HepG2 (cell line): Measurements from ENCODE around the gene PCDHB11.
"Not testable (repeated sequence)": the region's sequence is repeated elsewhere in the genome, so short reads cannot be mapped to it uniquely, and the experiment has no call there.

Source experiments
- ATM ChIP-seq: fragments of 450-650 bp; IDR thresholded peaks from 2 replicates; pipeline ENCODE4 v1.7.1; 2017; ENCODE audit warnings: mild to moderate bottlenecking, borderline replicate concordance
- BHLHE40 ChIP-seq: IDR thresholded peaks from 2 replicates; pipeline ENCODE4 v1.6.1; 2011; ENCODE audit warnings: low read length, improper control_type of control experiment
- FOXA1 ChIP-seq, 2 experiments: fragments of 450-650 bp in 1 of 2; sonication (generic) in 1 of 2; formaldehyde crosslinking in 1 of 2; IDR thresholded peaks; 2 replicates each; pipeline versions ENCODE4 v1.4.0 to v1.6.1; 2016 to 2020; ENCODE audit warnings: missing genetic modification reagents in 1 of 2
- FOXM1 ChIP-seq: sonication (generic); formaldehyde crosslinking; IDR thresholded peaks from 2 replicates; pipeline ENCODE4 v1.5.0; 2020; ENCODE audit warnings: missing genetic modification reagents
- MAZ ChIP-seq, 2 experiments: sonication (generic) in 1 of 2; formaldehyde crosslinking in 1 of 2; IDR thresholded peaks; 2 replicates each; pipeline versions ENCODE4 v1.5.0 to v1.6.1; 2012 to 2020; ENCODE audit warnings: low read depth in 2 of 2, mild to moderate bottlenecking in 2 of 2, borderline replicate concordance in 1 of 2, improper control_type of control experiment in 1 of 2, low read length in 1 of 2, missing genetic modification reagents in 1 of 2, moderate library complexity in 1 of 2
- ONECUT2 ChIP-seq: sonication (generic); formaldehyde crosslinking; IDR thresholded peaks from 2 replicates; pipeline ENCODE4 v1.4.0; 2020; ENCODE audit warnings: missing genetic modification reagents
- PHF21A ChIP-seq: sonication (generic); formaldehyde crosslinking; IDR thresholded peaks from 2 replicates; pipeline ENCODE4 v1.5.0; 2020; ENCODE audit warnings: mild to moderate bottlenecking, missing genetic modification reagents
- TGIF2 ChIP-seq: IDR thresholded peaks from 2 replicates; pipeline ENCODE4 v1.6.1; 2016; ENCODE audit warnings: control low read depth, missing compliant biosample characterization
- TSC22D2 ChIP-seq: sonication (generic); formaldehyde crosslinking; IDR thresholded peaks from 2 replicates; pipeline ENCODE4 v1.5.1; 2020; ENCODE audit warnings: missing genetic modification reagents, mild to moderate bottlenecking, borderline replicate concordance
- ZNF383 ChIP-seq: sonication (generic); formaldehyde crosslinking; IDR thresholded peaks from 2 replicates; pipeline ENCODE4 v1.4.0; 2020; ENCODE audit warnings: missing genetic modification reagents, mild to moderate bottlenecking, borderline replicate concordance
- TF ChIP-seq, protein P1 (sequence below), 2 experiments: sonication (generic) in 1 of 2; formaldehyde crosslinking in 1 of 2; IDR thresholded peaks; 2 replicates each; pipeline versions ENCODE4 v1.4.0 to v1.6.1; 2018 to 2020; ENCODE audit warnings: missing genetic modification reagents in 2 of 2, borderline replicate concordance in 1 of 2, low read depth in 1 of 2, mild to moderate bottlenecking in 1 of 2, missing biosample characterization in 1 of 2
- TF ChIP-seq, protein P2 (sequence below): sonication (generic); formaldehyde crosslinking; IDR thresholded peaks from 2 replicates; pipeline ENCODE4 v1.5.0; 2020; ENCODE audit warnings: mild to moderate bottlenecking, missing genetic modification reagents, moderate library complexity
- TF ChIP-seq, protein P3 (sequence below): sonication (generic); formaldehyde crosslinking; IDR thresholded peaks from 2 replicates; pipeline ENCODE4 v1.4.0; 2020; ENCODE audit warnings: missing genetic modification reagents; ENCODE audit errors: not compliant biosample characterization
- TF ChIP-seq, protein P4 (sequence below): sonication (generic); formaldehyde crosslinking; IDR thresholded peaks from 2 replicates; pipeline ENCODE4 v1.8.1; 2023; ENCODE audit warnings: missing genetic modification reagents, inconsistent platforms, borderline replicate concordance

DNA sequence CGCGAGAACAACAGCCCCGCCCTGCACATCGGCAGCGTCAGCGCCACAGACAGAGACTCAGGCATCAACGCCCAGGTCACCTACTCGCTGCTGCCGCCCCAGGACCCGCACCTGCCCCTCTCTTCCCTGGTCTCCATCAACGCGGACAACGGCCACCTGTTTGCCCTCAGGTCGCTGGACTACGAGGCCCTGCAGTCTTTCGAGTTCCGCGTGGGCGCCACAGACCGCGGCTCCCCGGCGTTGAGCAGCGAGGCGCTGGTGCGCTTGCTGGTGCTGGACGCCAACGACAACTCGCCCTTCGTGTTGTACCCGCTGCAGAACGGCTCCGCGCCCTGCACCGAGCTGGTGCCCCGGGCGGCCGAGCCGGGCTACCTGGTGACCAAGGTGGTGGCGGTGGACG, 47.8 kb upstream of the PCDHB11 start:
- not testable (repeated sequence) for TF ChIP-seq TSC22D2 (CRISPR knock-in tag); MAZ (IDR thresholded peaks at IDR 0.05; ENCODE audit: borderline replicate concordance, low read depth, low read length); MAZ (CRISPR knock-in tag; IDR thresholded peaks at IDR 0.05; ENCODE audit: low read depth); FOXA1 (IDR thresholded peaks at IDR 0.05); FOXA1 (CRISPR knock-in tag; IDR thresholded peaks at IDR 0.05); BHLHE40; FOXM1; TGIF2 (CRISPR knock-in tag); PHF21A; ZNF383; ONECUT2; ATM
- TF ChIP-seq, protein P1, sequence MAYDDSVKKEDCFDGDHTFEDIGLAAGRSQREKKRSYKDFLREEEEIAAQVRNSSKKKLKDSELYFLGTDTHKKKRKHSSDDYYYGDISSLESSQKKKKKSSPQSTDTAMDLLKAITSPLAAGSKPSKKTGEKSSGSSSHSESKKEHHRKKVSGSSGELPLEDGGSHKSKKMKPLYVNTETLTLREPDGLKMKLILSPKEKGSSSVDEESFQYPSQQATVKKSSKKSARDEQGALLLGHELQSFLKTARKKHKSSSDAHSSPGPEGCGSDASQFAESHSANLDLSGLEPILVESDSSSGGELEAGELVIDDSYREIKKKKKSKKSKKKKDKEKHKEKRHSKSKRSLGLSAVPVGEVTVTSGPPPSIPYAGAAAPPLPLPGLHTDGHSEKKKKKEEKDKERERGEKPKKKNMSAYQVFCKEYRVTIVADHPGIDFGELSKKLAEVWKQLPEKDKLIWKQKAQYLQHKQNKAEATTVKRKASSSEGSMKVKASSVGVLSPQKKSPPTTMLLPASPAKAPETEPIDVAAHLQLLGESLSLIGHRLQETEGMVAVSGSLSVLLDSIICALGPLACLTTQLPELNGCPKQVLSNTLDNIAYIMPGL (CRISPR knock-in tag; IDR thresholded peaks at IDR 0.05; ENCODE audit: borderline replicate concordance in 1 of 2, low read depth in 1 of 2): not testable (repeated sequence)
- TF ChIP-seq, protein P2, sequence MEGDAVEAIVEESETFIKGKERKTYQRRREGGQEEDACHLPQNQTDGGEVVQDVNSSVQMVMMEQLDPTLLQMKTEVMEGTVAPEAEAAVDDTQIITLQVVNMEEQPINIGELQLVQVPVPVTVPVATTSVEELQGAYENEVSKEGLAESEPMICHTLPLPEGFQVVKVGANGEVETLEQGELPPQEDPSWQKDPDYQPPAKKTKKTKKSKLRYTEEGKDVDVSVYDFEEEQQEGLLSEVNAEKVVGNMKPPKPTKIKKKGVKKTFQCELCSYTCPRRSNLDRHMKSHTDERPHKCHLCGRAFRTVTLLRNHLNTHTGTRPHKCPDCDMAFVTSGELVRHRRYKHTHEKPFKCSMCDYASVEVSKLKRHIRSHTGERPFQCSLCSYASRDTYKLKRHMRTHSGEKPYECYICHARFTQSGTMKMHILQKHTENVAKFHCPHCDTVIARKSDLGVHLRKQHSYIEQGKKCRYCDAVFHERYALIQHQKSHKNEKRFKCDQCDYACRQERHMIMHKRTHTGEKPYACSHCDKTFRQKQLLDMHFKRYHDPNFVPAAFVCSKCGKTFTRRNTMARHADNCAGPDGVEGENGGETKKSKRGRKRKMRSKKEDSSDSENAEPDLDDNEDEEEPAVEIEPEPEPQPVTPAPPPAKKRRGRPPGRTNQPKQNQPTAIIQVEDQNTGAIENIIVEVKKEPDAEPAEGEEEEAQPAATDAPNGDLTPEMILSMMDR (CRISPR knock-in tag): not testable (repeated sequence)
- TF ChIP-seq, protein P3, sequence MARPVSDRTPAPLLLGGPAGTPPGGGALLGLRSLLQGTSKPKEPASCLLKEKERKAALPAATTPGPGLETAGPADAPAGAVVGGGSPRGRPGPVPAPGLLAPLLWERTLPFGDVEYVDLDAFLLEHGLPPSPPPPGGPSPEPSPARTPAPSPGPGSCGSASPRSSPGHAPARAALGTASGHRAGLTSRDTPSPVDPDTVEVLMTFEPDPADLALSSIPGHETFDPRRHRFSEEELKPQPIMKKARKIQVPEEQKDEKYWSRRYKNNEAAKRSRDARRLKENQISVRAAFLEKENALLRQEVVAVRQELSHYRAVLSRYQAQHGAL: not testable (repeated sequence)
- TF ChIP-seq, protein P4, sequence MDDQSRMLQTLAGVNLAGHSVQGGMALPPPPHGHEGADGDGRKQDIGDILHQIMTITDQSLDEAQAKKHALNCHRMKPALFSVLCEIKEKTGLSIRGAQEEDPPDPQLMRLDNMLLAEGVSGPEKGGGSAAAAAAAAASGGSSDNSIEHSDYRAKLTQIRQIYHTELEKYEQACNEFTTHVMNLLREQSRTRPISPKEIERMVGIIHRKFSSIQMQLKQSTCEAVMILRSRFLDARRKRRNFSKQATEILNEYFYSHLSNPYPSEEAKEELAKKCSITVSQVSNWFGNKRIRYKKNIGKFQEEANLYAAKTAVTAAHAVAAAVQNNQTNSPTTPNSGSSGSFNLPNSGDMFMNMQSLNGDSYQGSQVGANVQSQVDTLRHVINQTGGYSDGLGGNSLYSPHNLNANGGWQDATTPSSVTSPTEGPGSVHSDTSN (CRISPR knock-in tag): not testable (repeated sequence)
